NCI-H510A (cell line): ENCODE measurements around the gene PTCD2.

Source experiments
- DNase-seq: peaks from one replicate; lab custom pipeline; 2025; lab: John Stamatoyannopoulos, UW

PTCD2 gene

DNA sequence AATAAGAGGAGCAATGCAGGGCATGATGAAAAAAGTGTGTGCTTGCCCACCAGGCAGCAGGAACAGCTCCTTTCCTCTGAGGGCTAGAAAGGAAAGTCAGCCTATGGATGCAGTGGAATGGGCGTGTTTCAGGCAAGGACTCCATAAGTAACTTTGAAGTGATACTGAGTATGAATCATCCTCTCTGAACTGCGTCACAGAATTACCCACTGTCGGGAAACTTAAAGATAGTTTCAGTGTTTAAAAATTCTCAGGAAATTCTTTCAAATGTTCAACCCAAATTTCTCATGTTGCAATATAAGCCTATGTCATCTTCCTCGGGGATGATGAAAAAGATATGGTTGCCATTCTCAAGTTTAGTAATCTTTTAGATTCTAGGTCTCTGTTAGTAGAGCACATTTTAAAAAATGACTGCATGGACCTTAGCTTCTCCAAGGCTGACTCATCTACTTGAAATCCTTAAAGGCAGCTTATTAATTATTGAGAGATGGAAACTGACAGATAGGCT, 27.7 kb downstream of the PTCD2 start:
- no peak for DNase-seq

DNA sequence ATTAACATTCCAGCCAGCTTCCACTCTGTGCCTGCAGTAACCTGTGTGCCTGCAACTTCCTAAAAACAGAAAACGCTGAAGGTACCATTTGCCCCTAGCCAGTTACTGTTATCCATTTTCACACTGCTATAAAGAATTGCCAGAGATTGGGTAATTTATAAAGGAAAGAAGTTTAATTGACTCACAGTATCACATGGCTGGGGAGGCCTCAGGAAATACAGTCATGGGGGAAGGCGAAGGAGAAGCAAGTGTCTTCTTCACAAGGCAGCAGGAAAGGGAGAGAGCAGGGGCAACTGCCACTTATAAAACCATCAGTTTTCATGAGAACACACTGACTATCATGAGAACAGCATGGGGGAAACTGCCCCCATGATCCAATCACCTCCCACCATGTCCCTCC, 31.2 kb downstream of the PTCD2 start:
- DNase-seq = no peak

DNA sequence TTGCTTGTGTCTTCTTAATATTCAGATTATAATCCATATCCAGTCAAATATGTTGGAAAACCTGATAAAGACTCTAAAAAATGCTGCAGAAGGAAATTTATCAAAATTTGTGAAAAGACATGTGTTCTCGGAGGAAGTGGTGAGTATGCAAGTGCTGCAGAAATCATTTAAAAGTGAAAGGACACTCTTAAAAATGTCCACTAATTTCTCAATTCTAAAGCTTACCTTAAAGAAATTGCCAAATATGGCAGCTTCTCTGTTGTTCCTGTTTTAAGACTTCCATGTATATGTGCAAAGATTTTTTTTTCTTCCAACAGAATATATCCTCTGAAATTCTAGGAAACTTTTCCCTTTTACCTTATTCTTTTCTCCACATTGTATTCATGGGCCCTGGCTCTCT, 32.4 kb downstream of the PTCD2 start:
- no peak for DNase-seq

DNA sequence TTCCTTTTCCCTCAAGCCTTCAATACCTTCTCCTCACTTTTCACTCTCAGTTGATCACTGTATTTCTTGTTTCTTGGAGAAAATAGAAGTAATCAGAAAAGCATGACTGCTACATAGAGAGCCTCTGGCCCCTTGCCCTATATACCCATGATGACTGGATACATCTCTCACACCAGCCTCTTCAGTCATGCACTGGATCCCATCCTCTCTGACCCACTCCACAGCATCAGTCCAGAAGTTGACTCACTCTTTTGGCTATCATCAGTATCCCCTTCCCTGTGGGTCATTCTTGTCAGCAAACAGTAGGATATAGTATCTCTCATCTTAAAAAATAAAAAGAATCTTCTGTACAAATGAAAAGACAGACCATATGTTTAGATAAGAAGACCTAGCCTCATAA, 32.9 kb downstream of the PTCD2 start:
- DNase-seq = no peak

DNA sequence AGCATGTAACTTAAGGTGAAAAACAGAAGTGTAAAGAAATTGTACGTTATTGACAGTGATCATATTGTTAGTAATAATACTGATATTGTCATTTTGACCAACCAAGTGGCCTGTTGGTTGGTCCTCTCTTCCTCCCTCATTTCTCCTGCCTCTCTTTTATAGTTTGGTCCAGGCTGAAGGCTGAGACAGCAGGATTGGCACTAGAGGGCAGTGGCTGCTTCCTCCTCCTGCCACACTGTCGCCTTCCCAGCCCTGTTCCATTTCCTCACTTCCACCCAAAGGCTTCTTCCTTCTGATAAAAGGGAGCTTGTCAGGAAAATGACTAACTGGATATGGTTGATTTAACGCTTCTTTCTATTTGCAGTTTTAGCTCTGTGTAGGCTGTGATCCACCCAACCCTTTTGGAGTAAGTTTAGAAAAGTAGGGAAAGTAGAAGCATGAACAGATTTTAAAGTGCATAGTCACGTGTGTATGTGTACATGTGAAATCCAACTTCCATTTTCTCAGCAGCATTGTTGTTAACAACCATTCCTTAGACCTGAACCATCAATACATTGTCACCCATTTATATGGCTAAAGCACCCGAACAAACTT, 35.6 kb downstream of the PTCD2 start:
- no peak for DNase-seq

DNA sequence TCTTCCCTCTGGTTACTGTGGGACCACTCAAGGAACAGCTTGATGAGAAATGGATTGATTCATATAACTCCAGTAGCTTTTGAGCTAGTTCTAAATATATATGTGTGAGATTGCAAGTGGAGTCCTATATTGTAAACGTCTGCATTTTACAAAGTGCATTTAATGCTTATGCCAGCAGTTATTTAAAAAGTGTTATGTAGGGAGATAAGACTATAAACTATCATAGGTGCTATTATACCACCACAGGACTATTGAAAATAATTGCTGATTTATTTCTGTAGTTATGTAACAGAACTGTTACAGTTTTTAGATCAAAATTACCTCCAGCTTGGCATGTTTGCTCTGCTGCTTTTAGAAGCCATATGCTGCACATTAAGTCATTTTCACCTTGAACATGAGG, 36.2 kb downstream of the PTCD2 start:
- no peak for DNase-seq

DNA sequence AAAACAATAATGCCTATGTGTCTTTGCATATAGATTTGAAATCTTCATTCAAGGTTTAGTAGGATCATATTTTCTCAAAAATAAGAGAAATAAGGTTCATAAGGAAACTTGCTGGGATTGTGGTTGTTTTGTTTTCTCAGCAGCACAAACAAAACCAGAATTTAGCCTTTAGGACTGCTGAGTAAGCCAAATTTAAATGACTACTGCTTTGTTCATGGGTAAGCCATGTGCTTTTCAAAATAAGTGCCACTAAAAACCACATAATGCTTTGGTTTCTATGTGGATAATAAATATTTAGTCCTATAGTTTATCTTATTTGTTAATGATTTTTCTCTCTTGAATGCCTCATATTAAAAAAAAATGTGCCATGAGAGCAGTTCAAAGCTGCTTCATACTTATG, 38.8 kb downstream of the PTCD2 start:
- DNase-seq = no peak

DNA sequence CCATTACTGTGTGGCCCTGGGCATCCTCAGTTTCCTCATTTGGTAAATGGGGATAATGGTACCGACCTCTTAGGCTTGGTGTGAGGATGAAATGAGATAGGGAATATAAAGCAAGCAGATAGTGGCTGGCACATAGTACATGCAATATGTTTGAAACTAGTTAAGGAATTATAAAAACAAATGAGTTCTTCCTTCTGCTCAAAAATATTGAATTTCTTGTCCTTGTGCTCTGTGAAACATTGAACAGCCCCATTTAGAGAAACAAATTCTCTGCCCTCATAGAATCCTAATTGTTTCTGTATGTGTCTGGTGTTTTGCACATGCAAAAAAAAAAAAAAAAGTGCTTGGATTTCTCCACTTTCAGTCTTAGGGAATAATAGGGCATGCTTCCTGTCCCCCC, 39.7 kb downstream of the PTCD2 start:
- no peak for DNase-seq

DNA sequence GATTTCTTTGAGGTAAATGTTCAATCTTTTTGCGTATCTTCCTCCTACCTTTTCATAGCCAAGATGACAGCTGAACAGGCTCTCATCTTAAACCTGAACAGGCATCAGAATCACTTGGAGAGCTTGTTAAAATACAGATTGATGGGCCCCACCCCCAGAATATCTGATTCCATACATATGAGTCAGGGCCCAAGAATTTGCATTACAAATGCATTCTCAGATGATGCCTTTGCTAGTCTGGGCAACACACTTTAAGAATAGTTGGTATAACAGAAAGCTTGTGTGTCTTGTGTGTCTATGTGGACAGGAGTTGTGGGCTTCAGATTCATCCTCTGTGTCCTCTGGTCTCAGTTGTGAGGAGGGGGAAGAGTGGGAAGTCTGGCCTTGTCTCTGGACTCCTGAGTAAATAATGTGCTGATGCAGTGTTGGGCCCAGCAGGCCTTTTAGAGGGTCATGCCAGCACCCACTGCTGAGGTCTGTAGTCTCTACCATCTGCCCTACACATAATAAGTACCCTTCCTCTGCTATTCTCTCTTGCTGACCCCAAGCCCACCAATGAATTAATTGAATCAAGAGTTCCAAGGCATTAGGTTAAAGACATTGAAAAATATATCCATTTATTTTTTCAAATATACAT, 43.1 kb downstream of the PTCD2 start:
- DNase-seq = no peak

DNA sequence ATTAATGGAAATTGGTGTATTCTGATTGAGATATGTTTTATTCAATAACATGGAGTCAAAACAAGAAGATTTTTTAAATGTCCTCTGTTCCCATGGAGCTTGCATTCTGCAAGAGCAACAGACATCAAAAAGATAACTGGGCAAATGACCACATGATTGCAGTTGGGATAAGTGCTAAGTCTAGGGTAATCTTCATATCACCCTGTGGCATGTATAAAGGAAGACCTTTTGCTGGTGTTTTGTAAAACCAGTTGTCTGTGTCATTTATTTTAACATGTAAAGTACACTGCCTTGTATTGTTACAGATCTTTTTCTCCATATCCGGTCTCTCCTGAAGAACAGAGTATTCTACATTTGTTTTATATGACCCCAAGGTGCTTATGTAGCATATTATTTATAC, 44.0 kb downstream of the PTCD2 start:
- no peak for DNase-seq

DNA sequence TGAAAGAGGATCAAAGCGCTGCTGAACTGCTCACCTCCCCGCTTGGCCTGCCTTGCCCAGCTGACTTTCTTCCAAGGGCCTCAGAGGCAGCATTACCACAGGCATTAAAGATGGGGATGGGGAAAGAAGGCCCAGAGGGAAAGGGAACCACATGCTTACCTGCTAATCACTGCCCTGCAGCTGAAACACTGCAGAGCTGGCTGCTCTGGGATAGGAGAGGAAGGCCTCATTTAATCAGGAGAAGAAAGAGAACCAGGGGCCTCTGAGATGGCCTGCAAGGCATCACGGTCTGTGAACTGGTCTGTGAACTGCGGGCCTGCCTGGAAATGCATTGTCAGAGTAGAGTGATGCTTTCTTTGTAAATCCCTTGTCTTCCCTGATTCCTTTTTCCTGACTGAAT, 44.8 kb downstream of the PTCD2 start:
- no peak for DNase-seq

DNA sequence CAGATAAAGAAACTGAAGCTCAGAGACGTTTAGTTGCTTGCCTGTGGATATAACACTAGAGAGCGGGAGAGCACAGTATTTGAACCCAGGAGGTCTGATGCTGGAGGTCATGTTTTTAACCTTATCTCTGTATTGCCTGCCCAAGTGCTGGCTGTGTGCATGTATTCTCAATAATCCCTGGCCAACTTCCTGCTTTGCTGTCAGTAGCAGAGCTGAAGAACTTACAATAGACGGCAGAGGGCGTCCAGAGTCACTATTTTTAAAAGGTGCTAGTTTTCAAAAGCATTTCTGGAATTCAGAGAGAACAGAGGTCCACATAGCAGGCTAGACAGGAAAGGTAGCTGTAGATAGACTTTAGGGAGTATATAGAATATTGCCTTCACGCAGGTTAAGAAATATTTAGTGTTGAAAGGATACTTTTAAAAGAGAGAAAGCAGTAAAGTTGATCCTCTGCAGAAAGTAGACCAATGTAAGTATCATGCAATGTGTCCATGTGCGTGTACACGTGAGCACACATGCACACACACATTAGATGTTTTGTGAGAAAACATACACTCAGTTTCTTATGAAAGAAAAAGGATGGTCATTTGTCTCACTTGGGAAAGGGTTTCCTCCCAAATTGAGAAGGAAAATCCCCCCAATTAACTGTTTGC, 46.3 kb downstream of the PTCD2 start:
- DNase-seq = peak; percentile 13

DNA sequence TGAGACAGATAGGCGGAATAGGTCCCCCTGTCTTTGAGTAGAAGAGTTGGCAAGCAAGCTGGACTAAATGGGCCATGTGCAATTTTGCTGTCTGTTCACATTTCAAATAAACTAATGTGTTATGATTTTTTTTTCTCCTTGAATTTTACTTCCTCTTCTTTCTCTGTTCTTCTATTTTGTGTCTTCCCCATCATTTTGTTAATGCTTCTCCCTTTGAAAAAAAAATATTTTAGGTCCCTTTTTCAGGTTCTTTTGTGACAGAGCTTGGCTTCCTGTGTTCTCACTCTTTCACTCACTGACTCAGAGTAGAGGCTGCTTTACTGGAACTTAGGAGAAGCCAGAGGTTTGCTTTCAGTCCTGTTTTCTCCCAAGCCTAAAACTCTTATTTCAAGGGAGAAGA, 48.1 kb downstream of the PTCD2 start:
- no peak for DNase-seq

DNA sequence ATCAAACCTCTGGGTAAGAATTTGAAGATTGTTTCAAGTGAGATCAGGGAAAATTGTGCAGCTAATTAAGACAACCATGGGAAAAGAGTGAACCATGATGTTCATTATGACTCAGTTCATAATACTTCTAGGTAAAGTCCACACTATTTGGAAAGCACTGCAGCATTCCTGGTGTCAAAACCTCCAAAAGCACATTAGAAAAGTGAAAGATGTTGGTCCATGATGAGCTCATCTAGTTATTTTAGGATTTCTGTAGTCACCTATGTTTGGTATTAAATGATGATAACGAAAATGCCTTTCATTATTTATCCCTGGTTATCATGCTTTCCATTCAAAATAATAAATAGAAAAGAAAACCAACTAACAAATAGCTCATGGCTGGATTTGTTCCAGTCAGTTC, 49.1 kb downstream of the PTCD2 start:
- no peak for DNase-seq

DNA sequence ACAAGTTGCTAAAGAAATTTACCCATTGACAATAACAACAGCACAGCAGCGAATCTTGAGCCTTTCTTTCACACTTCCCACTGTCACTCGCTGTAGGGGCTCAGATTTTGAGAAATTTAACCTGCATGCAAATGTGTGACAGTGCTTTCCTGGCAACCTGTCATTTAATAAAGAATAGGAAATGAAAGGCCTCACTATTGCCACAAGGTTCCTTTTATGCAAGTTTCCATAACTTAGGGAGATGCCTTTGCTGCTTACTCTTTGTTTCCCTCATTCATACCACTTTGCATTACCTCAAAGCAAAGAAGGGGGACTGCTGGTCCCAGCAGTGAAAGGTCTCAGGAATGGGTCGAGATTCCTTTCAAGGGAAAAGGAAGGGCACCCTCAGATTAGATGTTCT, 49.5 kb downstream of the PTCD2 start:
- no peak for DNase-seq

DNA sequence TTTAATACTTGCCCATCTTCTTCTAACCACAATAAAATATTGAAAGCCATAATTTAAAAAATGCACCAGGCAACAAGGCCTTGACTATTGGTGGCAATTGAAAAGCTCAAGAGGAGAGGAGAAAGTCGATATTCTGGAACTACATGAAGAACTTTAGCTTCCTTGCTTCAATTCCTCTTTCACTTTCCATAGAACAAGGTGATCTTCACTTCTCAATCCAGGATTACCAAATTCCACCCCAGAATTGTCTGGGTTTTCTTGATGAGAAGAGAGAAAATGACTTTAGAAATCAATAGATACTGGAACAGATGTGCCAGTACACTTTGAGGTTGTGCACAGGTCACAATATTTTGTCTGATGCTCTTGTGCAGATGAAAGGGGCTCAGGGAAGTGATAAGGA, 52.2 kb downstream of the PTCD2 start:
- DNase-seq = no peak

DNA sequence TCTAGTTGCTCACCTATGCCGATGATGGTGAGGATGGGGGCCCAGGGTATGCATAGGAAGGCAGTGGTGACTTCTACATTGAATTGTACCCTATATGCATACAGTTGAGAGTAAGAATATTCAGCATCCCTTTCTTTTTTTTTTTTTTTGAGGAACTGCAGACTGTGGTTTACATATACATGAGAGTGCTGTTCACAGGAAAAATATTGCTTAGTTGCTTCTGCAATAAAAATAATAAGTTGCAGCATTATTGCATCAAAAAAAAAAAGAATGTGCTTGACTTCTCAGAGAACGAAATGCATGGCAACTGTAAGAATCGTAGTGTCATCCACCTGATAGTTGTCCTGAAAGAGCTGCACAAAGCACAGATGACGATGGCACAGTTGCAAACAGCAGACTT, 52.8 kb downstream of the PTCD2 start:
- no peak for DNase-seq

DNA sequence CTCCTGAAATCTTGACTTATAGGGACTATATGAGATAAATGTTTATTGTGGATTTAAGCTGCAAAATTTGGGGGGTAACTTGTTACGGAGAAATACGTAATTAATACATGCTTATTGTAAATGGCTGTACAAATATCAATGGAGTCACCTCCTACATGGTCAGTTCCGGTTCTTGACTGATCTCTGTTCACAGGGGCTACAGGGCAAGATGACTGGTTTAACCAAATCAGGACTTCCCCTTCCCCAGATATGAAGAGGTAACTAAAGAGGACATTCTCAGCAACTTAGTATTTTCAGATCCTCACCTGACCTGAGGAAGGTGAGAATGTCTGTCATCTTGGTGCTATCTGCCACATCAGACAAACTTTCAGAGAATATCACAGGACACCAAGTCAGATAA, 54.7 kb downstream of the PTCD2 start:
- DNase-seq = no peak

DNA sequence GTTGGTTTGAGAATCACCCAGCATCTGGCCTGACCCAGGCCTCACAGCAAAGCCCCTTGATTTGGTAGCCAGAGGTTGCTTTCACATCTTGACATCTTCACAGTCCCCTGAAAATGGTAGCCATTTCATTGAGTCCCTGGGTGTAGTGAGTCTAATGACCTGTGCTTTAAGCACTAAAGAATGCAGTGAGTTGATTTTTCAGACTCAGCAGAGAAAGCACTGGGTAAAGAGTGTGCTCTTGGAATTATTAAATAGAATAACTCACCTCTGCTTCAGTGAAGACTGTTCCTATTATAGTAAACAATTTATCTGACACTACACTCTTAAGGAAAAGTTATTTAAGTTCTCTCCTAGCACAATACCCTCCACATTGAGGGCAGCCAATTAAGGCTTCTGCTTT, 56.2 kb downstream of the PTCD2 start:
- DNase-seq = no peak

DNA sequence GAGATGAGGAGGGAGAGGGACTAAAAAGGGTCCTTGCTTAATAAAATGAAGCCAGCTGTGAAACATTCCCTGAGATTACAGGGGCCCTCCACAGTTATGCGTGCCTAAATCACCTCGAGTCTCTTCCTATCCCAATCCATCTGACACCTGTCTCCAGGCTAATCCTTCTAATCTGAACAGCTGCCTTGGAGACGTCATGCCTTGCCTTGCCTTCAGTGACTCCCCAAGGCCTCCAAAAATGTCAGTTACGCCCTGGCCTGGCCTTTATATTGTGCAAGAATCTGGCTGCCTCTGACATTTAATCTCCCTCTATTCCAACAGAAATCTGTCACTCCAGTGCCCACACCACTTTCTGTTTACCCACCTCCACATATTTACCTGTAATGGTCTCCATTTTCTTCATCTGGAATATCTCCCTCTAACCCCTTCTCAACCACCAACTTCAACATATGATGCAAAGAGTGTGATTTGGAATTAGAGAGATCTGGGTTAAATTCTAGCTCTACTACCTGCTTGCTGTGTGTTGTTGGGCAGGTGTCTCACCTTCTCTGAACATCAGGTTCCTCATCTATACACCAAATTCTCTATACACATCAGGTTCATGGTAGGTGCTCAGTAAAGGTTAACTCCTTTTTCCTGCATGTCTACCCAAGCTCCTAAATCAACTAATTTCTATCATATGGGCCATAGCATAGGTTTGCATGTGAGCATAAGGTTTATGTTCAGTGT, 57.9 kb downstream of the PTCD2 start:
- no peak for DNase-seq

DNA sequence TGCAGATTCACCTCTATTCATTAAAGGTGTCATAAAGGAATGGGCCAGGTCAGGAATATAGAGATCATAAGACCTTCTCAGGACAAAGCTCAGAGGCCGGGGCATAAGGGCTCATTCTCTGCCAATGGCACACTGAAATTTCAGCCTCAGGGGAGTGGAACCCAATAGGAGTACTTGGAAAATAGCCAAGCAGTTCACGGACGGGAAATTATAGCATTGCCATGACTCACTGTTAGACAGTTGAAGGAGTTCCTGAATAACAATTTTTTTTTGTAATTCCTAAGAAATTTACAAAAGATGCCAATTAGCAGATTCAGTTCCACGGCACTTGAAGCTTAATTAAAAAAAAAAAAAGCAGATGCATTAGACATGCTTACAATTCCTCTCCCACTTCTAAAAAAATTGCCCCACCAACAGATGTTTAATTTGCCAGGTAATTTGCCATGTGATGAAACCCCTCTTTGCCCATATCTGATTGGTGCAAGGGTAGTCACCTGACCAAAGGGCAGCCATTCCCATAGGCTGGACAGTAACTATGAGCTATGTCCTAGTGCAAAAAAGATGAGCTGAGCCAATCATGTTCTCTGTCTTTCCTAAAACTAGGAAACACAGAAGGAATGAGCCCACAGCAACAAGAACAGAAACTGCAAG, 58.6 kb downstream of the PTCD2 start:
- DNase-seq = no peak

DNA sequence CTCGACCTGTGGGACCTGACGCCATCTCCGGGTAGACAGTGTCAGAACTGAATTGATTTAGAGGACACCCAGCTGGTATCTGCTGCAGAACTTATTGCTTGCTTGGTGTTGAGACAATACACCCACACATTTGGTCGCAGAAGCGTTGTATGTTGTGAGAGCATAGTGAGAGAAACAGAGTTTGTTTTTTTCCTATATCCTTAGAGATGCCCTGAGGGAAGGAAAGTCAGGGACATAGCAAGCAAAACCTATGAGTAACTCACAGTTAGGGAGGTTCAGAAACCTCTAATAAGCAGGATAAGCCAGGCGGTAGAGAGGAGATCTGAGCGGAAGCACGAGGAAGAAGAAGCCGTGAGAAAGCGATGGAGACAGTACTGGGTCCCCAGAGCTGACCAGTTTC, 59.8 kb downstream of the PTCD2 start:
- no peak for DNase-seq
